ENCODE results near the gene TPM3. TPM values are rescaled to one million over a fixed set of nuclear protein-coding genes. Genes with fewer than 3 reads are reported as not detected.
A peak's percentile ranks its signal among the peaks of the same experiment; 100 is the strongest.

TPM3 gene
- total and polyA plus RNA-seq, 9 of the 15 experiments (the other 6 are each of a cell fraction or from before 2014, with no cell fraction given), result 202 to 604 (median 421) TPM

- TF ChIP-seq JUNB (CRISPR knock-in tag; conservative IDR thresholded peaks at IDR 0.05) (no peak), ZNF699 (CRISPR knock-in tag; IDR thresholded peaks at IDR 0.05; ENCODE audit: insufficient replicate concordance) (no peak), GATAD2A (IDR thresholded peaks at IDR 0.05) (no peak), ZNF140 (CRISPR knock-in tag; IDR thresholded peaks at IDR 0.05) (no peak), CSDE1 (IDR thresholded peaks at IDR 0.05) (0 out of 4 replicates have a peak, but pooled peaks of 1 of the 2 experiments have one; percentile 20), DNMT1 (IDR thresholded peaks at IDR 0.05) (no peak), BRD4 (IDR thresholded peaks at IDR 0.05) (peak; percentile 100), ATF7 (IDR thresholded peaks at IDR 0.05) (0 out of 2 replicates have a peak, but pooled peaks have one; percentile 14), DDX20 (tag; IDR thresholded peaks at IDR 0.05; ENCODE audit: low read depth) (no peak), KDM1A (IDR thresholded peaks at IDR 0.05) (peak in 1 of 2 experiments; percentile 3; a peak in 1 of 4 replicates)
- TF ChIP-seq, protein P1, sequence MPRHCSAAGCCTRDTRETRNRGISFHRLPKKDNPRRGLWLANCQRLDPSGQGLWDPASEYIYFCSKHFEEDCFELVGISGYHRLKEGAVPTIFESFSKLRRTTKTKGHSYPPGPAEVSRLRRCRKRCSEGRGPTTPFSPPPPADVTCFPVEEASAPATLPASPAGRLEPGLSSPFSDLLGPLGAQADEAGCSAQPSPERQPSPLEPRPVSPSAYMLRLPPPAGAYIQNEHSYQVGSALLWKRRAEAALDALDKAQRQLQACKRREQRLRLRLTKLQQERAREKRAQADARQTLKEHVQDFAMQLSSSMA (CRISPR knock-in tag; IDR thresholded peaks at IDR 0.05), result no peak
- TF ChIP-seq, protein P2, sequence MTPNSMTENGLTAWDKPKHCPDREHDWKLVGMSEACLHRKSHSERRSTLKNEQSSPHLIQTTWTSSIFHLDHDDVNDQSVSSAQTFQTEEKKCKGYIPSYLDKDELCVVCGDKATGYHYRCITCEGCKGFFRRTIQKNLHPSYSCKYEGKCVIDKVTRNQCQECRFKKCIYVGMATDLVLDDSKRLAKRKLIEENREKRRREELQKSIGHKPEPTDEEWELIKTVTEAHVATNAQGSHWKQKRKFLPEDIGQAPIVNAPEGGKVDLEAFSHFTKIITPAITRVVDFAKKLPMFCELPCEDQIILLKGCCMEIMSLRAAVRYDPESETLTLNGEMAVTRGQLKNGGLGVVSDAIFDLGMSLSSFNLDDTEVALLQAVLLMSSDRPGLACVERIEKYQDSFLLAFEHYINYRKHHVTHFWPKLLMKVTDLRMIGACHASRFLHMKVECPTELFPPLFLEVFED (CRISPR knock-in tag; conservative IDR thresholded peaks at IDR 0.05), result 0 out of 2 replicates have a peak, but pooled peaks have one; percentile 58
These were observed 29.5 kb upstream of the TPM3 start (continued) for GRCh38 chr1:154221278-154222001.

All from K562 (cell line).